Naive B cell (primary cell): Measurements from ENCODE around the gene STRN4. TPM values are rescaled to one million over a fixed set of nuclear protein-coding genes. Genes with fewer than 3 reads are reported as not detected.
"Not testable (repeated sequence)": the region's sequence is repeated elsewhere in the genome, so short reads cannot be mapped to it uniquely, and the experiment has no call there.

ENCODE experiments used
- ATAC-seq, 2 donors: fragments of 150-1000 bp; cut with Tn5 transposase; 2 replicates each; pipeline ENCODE4 v1.10.0; 2021; ENCODE audit warnings: low read depth in 2 of 2, mild to moderate bottlenecking in 2 of 2, moderate library complexity in 2 of 2
- DNase-seq: peaks from one replicate; pipeline ENCODE4 v3.0.0; 2022
- H3K27ac Mint-ChIP-seq, 6 donors: one replicate each; pipeline ENCODE4 v1.8.0; 2020 to 2022; ENCODE audit warnings: mild to moderate bottlenecking in 6 of 6, mixed read lengths in 6 of 6, moderate library complexity in 5 of 6, inconsistent platforms in 2 of 6
- H3K27me3 Mint-ChIP-seq, 3 donors: one replicate each; pipeline ENCODE4 v1.8.0; 2021 to 2022; ENCODE audit warnings: mixed read lengths in 3 of 3, mild to moderate bottlenecking in 1 of 3
- H3K36me3 Mint-ChIP-seq, 2 donors: one replicate each; pipeline ENCODE4 v1.8.0; 2020 to 2022; ENCODE audit warnings: mixed read lengths in 2 of 2, inconsistent platforms in 1 of 2, mild to moderate bottlenecking in 1 of 2
- H3K4me1 Mint-ChIP-seq, 3 donors: one replicate each; pipeline ENCODE4 v1.8.0; 2020 to 2022; ENCODE audit warnings: mixed read lengths in 3 of 3, inconsistent platforms in 1 of 3, mild to moderate bottlenecking in 1 of 3, moderate library complexity in 1 of 3
- H3K4me3 Mint-ChIP-seq, 8 donors: one replicate each; pipeline ENCODE4 v1.8.0; 2020 to 2022; ENCODE audit warnings: mild to moderate bottlenecking in 8 of 8, mixed read lengths in 8 of 8, moderate library complexity in 8 of 8, inconsistent platforms in 2 of 8
- H3K9me3 Mint-ChIP-seq, 7 donors: one replicate each; pipeline ENCODE4 v1.8.0; 2020 to 2022; ENCODE audit warnings: mixed read lengths in 7 of 7, mild to moderate bottlenecking in 5 of 7, inconsistent platforms in 2 of 7, moderate library complexity in 1 of 7
- polyA plus RNA-seq, 6 donors: library from polyadenylated mRNA; unstranded; fragments of 300-500 nt; fragmentation: Illumina TruSeq; gene quantifications; one replicate each; pipeline ENCODE4 v1.2.3, GENCODE V29; 2021; ENCODE audit warnings: low read depth in 6 of 6

Gene STRN4
- polyA plus RNA-seq, 6 donors from 2014 or later, result 6.0 to 38.0 (median 15.5) TPM

DNA sequence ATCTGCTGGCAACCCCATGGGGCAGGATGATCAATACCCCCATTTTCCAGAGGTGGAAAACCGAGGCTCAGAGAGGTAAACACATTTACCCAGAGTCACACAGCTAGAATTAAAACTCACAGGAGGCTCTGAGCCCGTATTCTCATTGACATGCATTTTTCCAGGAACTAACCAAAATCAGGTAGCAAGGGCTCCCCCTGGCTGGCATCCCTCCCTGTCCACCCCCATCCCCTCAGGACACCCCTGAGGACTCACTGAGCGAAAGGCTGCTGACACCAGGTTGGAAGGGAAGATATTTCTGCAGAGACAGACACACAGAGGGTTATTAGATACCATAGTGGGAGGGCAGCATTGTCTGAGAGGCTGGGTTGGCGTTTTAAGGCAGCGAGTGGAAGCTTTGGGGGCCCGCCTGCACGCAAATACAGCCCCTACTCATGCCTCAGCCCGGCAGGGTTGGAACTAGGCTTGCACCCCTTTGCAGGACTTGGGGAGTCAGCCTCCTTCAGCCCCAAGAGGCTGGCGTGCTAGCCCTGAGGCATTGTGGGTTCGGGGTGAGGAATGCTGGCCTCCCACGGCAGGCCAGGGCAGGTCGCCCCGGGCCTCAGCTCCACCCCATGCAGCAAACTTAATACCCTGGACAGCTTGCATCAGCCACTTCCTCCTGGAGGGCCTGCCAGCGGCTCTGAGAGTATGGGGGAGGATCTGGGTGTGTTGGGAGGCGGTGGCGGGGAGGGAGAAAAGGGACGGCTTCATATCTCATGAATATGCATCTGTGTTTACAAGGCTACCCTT lies 38.2 kb upstream of the STRN4 start:
- H3K27me3 Mint-ChIP-seq, result no peaks in the 10 kb centered on the region
- H3K36me3 Mint-ChIP-seq, result no peaks in the 10 kb centered on the region
- no peaks in the 10 kb centered on the region for H3K9me3 Mint-ChIP-seq
- ATAC-seq, result no peak
- peak overlapping the region in 6 of 8 donors; percentile 6 to 98 (median 50) for H3K4me3 Mint-ChIP-seq
- peak overlapping the region in 4 of 6 donors; percentile 36 to 63 (median 50) for H3K27ac Mint-ChIP-seq
- DNase-seq, result no peak
- peaks cover 49 to 57% (median 54%) of the 10 kb centered on the region in 3 donors for H3K4me1 Mint-ChIP-seq

DNA sequence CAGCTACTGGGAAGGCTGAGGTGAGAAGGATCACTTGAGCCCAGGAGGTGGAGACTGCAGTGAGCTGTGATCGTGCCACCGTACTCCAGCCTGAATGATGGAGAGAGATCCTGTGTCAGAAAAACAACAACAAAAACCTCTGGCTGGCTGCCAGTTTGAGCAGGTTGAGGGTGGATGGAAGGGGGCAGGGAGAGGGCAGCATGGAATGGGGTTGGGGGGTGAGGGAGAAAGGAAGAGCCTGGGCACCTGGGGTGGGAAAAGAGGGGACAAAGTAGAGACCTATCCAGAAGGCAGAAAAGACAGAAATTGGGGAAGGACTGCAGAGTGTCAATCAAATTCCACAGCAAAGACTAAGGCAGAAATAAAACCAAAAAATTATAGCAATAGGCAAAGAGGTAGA lies 37.4 kb upstream of the STRN4 start:
- DNase-seq, result no peak
- peak overlapping the region in 1 of 8 donors; percentile 54 for H3K4me3 Mint-ChIP-seq
- no peaks in the 10 kb centered on the region for H3K27me3 Mint-ChIP-seq
- no peaks in the 10 kb centered on the region for H3K36me3 Mint-ChIP-seq
- no peak for ATAC-seq
- peaks cover 46 to 49% (median 49%) of the 10 kb centered on the region in 3 donors for H3K4me1 Mint-ChIP-seq
- peak overlapping the region in 1 of 6 donors; percentile 24 for H3K27ac Mint-ChIP-seq
- no peaks in the 10 kb centered on the region for H3K9me3 Mint-ChIP-seq

- peaks cover 42 to 49% (median 46%) of the 10 kb centered on the region in 3 donors for H3K4me1 Mint-ChIP-seq
- H3K36me3 Mint-ChIP-seq, result no peaks in the 10 kb centered on the region
- peak overlapping the region in 1 of 6 donors; percentile 40 for H3K27ac Mint-ChIP-seq
- H3K4me3 Mint-ChIP-seq, result peak overlapping the region in 1 of 8 donors; percentile 53
- DNase-seq (no peak), ATAC-seq (no peak)
- H3K27me3 Mint-ChIP-seq, result no peaks in the 10 kb centered on the region
- no peaks in the 10 kb centered on the region for H3K9me3 Mint-ChIP-seq
These were observed 36.2 kb upstream of the STRN4 start for GRCh38 chr19:46782355-46783019.

DNA sequence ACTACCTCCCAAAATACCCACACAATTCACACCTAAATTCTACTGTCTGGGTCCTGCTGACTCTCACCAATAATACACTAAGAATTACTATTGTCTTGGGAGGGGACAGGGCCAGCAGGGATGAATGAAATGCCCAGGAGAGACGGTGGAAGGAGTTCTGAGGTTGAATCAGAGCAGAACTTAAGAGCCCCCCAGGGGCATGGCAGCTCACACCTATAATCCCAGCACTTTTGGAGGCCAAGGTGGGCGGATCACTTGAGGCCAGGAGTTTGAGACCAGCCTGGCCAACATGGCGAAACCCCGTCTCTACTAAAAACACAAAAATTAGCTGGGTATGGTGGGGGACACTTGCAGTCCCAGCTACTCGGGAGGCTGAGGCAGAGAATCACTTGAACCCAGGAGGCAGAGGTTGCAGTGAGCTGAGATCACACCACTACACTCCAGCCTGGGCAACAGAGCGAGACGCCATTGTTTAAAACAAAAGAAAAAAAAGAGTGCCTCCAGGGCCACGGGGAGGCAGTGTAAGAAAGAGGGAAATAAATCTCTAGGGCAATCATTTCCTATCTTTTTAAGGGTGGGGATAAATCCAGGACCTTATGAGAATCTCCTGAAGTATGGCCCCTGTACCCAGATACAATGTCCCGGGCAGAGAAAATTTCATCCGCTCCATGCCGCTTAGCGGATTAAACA lies 31.9 kb upstream of the STRN4 start:
- H3K4me1 Mint-ChIP-seq, DNase-seq, H3K9me3 Mint-ChIP-seq, H3K4me3 Mint-ChIP-seq, H3K27me3 Mint-ChIP-seq, H3K27ac Mint-ChIP-seq, ATAC-seq: not testable (repeated sequence)
- H3K36me3 Mint-ChIP-seq, result peaks cover 3 to 17% of the 10 kb centered on the region in 2 donors

DNA sequence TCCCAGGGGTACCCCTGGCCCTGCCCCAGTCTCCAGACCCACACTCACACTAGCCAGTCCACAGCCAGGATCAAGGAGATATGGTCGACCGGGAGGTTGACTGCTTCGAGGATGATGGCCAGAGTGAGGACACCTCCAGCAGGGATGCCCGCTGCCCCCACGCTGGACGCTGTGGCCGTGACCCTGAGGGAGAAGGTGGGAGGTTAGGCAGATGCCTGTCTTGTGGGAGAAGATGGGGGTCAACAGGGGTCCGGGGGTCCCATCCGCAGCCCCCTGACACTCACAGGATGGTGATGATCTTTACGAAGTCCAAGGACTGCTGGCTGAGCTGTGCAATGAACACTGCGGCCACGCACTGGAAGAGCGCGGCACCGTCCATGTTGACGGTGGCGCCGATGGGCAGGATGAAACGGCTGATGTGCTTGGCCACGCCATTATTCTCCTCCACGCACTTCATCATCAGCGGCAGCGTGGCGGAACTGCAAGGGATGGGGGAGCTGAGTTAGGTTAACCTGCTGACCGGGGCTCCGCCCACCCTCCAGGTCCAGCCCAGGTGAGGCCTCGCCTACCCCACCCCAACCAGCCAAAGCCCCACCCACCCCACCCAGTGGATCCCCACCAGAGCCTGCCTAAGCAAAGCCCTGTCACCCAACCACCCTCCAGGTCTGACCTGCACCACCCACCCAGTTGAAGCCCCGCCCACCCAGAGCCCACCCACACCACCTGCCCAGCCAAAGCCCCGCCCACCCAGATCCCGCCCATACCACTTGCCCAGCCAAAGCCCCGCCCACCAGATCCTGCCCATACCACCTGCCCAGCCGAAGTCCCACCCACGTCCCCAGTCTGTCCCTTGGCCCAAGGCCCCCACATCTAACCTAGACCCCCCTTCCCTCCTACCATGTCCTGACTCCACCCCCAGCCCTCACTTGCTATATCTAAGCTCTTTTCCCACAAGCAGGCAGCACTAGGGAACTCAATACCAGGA lies 31.0 kb upstream of the STRN4 start:
- ATAC-seq (no peak), DNase-seq (no peak)
- H3K27me3 Mint-ChIP-seq, result no peaks in the 10 kb centered on the region
- H3K36me3 Mint-ChIP-seq, result peaks cover 3 to 17% of the 10 kb centered on the region in 2 donors
- peaks cover 0 to 5% (median 4%) of the 10 kb centered on the region in 3 donors for H3K4me1 Mint-ChIP-seq
- H3K9me3 Mint-ChIP-seq, result no peaks in the 10 kb centered on the region
- peak overlapping the region in 1 of 6 donors; percentile 80 for H3K27ac Mint-ChIP-seq
- H3K4me3 Mint-ChIP-seq, result no peak overlapping the region

DNA sequence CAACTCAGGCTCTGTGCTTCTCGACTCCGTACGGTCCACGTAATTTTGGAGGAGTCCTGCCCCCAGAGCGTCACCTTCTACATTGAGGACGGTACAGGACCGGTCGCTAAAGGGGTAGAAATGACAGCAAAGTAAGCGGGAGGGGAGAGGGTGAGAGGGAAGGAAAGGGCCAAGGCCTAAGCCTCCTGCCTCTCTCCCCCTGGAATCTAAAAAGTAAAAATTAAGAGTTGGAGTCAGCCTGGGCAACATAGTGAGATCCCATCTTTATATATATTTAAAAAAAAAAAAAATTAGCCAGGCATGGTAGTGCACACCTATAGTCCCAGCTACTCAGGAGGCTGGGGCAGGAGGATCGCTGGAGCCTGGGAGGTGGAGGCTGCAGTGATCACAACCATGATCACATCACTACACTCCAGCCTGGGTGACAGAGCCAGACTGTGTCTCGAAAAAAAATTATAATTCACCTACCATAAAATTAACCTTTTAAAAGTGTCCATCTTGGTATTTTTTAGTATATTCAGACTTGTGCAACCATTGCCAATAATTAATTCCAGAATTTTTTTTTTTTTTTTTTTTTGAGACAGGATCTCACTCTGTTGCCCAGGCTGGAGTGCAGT lies 29.5 kb upstream of the STRN4 start:
- DNase-seq (no peak), ATAC-seq (no peak)
- Mint-ChIP-seq H3K27ac (peak overlapping the region in 1 of 6 donors; percentile 49), H3K27me3 (no peaks in the 10 kb centered on the region), H3K4me3 (no peak overlapping the region), H3K36me3 (peaks cover 3 to 17% of the 10 kb centered on the region in 2 donors), H3K4me1 (peaks cover 0 to 5% (median 4%) of the 10 kb centered on the region in 3 donors), H3K9me3 (no peaks in the 10 kb centered on the region)

GRCh38 chr19:46773018-46773399 lies 26.8 kb upstream of the STRN4 start:
- ATAC-seq, result no peak
- DNase-seq, result no peak
- Mint-ChIP-seq H3K4me3 (no peak overlapping the region), H3K4me1 (peaks cover 0 to 4% (median 0%) of the 10 kb centered on the region in 3 donors), H3K36me3 (peaks cover 3 to 17% of the 10 kb centered on the region in 2 donors), H3K9me3 (no peaks in the 10 kb centered on the region), H3K27me3 (no peaks in the 10 kb centered on the region), H3K27ac (no peak overlapping the region)

- ATAC-seq (no peak), DNase-seq (no peak)
- H3K4me3 Mint-ChIP-seq, result no peak overlapping the region
- no peaks in the 10 kb centered on the region for H3K27me3 Mint-ChIP-seq
- H3K9me3 Mint-ChIP-seq, result no peaks in the 10 kb centered on the region
- peaks cover 3 to 17% of the 10 kb centered on the region in 2 donors for H3K36me3 Mint-ChIP-seq
- H3K27ac Mint-ChIP-seq, result no peak overlapping the region
- H3K4me1 Mint-ChIP-seq, result no peaks in the 10 kb centered on the region
These were observed 26.1 kb upstream of the STRN4 start for GRCh38 chr19:46772170-46773017.

GRCh38 chr19:46768746-46769145 lies 22.5 kb upstream of the STRN4 start:
- not testable (repeated sequence) for H3K27ac Mint-ChIP-seq, H3K9me3 Mint-ChIP-seq, H3K4me1 Mint-ChIP-seq, H3K36me3 Mint-ChIP-seq, H3K27me3 Mint-ChIP-seq, DNase-seq, H3K4me3 Mint-ChIP-seq, ATAC-seq

DNA sequence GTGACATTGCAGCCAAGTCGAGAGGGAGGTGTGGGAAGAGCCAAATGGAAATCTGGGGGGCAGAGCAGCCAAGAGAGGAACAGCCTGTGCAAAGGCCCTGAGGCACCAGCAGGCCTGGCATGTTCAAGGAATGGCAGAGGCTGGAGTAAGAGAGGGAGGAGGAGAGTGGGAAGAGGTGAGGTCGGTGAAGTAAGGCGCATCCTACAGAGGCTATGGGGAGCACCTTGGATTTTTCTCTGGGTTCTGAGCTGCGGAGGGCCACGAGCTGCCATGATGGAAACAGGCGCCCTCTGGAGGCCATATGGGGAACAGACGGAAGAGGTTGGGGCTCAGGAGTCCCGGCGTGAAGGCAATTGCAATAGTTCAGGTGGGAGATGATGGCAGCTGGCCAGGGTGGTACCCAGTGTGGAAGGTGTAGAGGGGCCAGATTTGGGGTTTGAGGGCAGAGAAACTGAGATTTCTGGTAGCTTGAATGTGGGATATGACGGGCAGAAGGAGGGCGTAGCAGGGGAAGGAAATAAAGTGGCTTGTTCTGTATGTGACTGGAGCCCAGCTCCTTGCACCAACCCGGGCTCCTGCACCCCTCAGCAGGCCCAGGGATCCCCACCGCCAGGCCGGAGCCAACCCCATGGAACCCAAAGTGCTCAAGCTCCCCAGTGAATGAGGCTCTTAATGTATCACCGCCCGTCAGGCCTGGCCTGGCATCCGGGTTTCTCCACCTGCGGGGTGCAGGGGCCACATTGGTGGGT lies 20.5 kb upstream of the STRN4 start:
- Mint-ChIP-seq H3K27ac (peak overlapping the region in 1 of 6 donors; percentile 27), H3K9me3 (no peaks in the 10 kb centered on the region), H3K27me3 (no peaks in the 10 kb centered on the region), H3K4me3 (no peak overlapping the region), H3K4me1 (peaks cover 3 to 6% (median 5%) of the 10 kb centered on the region in 3 donors), H3K36me3 (no peaks in the 10 kb centered on the region)
- peak; percentile 54 to 58 for ATAC-seq
- peak; percentile 40 for DNase-seq

DNA sequence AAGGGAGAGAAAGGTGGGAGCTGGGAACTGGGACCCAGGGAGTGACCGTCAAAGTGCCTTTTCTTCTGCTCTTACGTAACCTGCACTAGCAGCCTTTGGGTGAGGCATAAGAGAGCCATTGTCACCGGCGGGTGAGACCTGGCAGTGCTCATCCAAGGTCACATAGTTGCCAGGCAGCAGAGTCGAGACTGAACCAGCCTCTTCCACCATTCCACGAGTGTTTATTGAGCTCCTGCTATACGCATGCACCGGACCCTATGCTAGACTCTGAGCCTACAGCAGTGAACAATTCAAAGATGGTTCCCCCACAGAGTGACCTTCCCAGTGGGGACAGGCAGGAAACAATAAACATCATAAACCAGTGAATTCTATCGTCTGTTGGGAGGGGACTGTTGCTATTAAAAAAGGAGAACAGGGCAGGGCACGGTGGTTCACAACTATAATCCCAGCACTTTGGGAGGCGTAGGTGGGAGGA lies 18.6 kb upstream of the STRN4 start:
- DNase-seq (no peak), ATAC-seq (no peak)
- Mint-ChIP-seq H3K9me3 (no peaks in the 10 kb centered on the region), H3K36me3 (no peaks in the 10 kb centered on the region), H3K4me1 (peaks cover 3 to 6% (median 5%) of the 10 kb centered on the region in 3 donors), H3K27me3 (no peaks in the 10 kb centered on the region), H3K27ac (no peak overlapping the region), H3K4me3 (no peak overlapping the region)
